HepG2 (cell line): ENCODE results near the gene RNFT2. TPM values are rescaled to one million over a fixed set of nuclear protein-coding genes. Genes with fewer than 3 reads are reported as not detected.

Experiments
- ATAC-seq: fragments of 200-7000 bp; cut with Tn5 transposase; 3 replicates; pipeline ENCODE4 v1.9.1; 2020; ENCODE audit warnings: mild to moderate bottlenecking, moderate library complexity
- BruUV-seq: library from RNA; stranded (reverse); fragments of 400-500 nt; replicated peaks from 2 replicates; lab custom pipeline; 2021; lab: Mats Ljungman, UMichigan
- CTCF ChIA-PET: fragments of 300-600 bp; formaldehyde crosslinking; extraction: SDS; loops from one replicate; lab custom pipeline; 2021; ENCODE audit warnings: low total read pairs, inconsistent platforms, low intra/inter-chr PET ratio; lab: Yijun Ruan, JAX
- POLR2A ChIA-PET: fragments of 350-600 bp; sonication (Branson Sonifier 250); formaldehyde crosslinking; loops from one replicate; lab custom pipeline; 2020; ENCODE audit warnings: antibody characterized with exemption, inconsistent platforms; lab: Yijun Ruan, JAX
- DNase-seq: peaks from one replicate; pipeline ENCODE4 v3.0.0-alpha.2; 2015; ENCODE audit warnings: low spot score
- FAIRE-seq: peaks from 3 replicates; lab custom pipeline; 2011; peaks lifted over from hg19 to GRCh38; lab: Jason Lieb, UNC
- H2AFZ ChIP-seq: one replicate; pipeline ENCODE4 v1.6.1; 2011; ENCODE audit warnings: low read length, inconsistent platforms
- H3K27ac ChIP-seq: fragments of 300-600 bp; 3 replicates; pipeline ENCODE4 v1.8.0; 2011; ENCODE audit warnings: mixed run types, mild to moderate bottlenecking, mixed read lengths, low read length, inconsistent platforms; ENCODE audit not compliant: insufficient read depth; ENCODE audit errors: extremely low read length
- H3K27me3 ChIP-seq, 2 experiments: fragments of 200-600 bp in 1 of 2; 2 replicates in 1 of 2; 3 replicates in 1 of 2; pipeline versions ENCODE4 v1.6.0 to v1.8.0; 2011; ENCODE audit warnings: low read length in 2 of 2, mild to moderate bottlenecking in 2 of 2, moderate library complexity in 2 of 2, inconsistent platforms in 1 of 2; ENCODE audit not compliant: insufficient read depth in 2 of 2, control insufficient read depth in 1 of 2
- H3K36me3 ChIP-seq, 2 experiments: fragments of 200-600 bp in 1 of 2; replicated peaks in 1 of 2; 2 replicates in 1 of 2; 3 replicates in 1 of 2; pipeline versions ENCODE4 v1.5.1 to v1.8.0; 2011; ENCODE audit warnings: low read length in 2 of 2, inconsistent platforms in 1 of 2; ENCODE audit not compliant: insufficient read depth in 2 of 2, control insufficient read depth in 1 of 2
- H3K4me1 ChIP-seq: 2 replicates; pipeline ENCODE4 v1.5.1; 2012; ENCODE audit warnings: low read length, inconsistent platforms; ENCODE audit not compliant: insufficient read depth
- H3K4me2 ChIP-seq: 2 replicates; pipeline ENCODE4 v1.6.0; 2011; ENCODE audit warnings: low read depth, low read length, inconsistent platforms
- H3K4me3 ChIP-seq, 3 experiments: fragments of 200-600 bp in 1 of 3; sonication (generic), shearing (Covaris generic) in 1 of 3; replicated peaks in 1 of 3; 2 replicates each; pipeline ENCODE4 v1.5.1; 2011 to 2016; ENCODE audit warnings: low read length in 3 of 3, inconsistent platforms in 2 of 3, low read depth in 2 of 3, mild to moderate bottlenecking in 2 of 3, control low read depth in 1 of 3, mixed read lengths in 1 of 3; ENCODE audit not compliant: insufficient read depth in 1 of 3
- H3K79me2 ChIP-seq: one replicate; pipeline ENCODE4 v1.6.1; 2011; ENCODE audit warnings: low read length, inconsistent platforms; ENCODE audit not compliant: insufficient read depth
- H3K9ac ChIP-seq: 2 replicates; pipeline ENCODE4 v1.6.0; 2011; ENCODE audit warnings: mild to moderate bottlenecking, low read depth, low read length, inconsistent platforms; ENCODE audit not compliant: insufficient read depth
- H3K9me3 ChIP-seq: 2 replicates; pipeline ENCODE4 v1.5.1; 2012; ENCODE audit warnings: mild to moderate bottlenecking, low read length
- H4K20me1 ChIP-seq: 2 replicates; pipeline ENCODE4 v1.6.0; 2011; ENCODE audit warnings: inconsistent platforms, mild to moderate bottlenecking, low read length, moderate library complexity; ENCODE audit not compliant: insufficient read depth
- ATF7 ChIP-seq, 2 experiments: fragments of 450-650 bp in 1 of 2; sonication (generic) in 1 of 2; formaldehyde crosslinking in 1 of 2; IDR thresholded peaks; 2 replicates each; pipeline versions ENCODE4 v1.4.0 to v1.6.1; 2016 to 2020; ENCODE audit warnings: antibody characterized with exemption in 1 of 2, mild to moderate bottlenecking in 1 of 2, missing genetic modification reagents in 1 of 2
- GZF1 ChIP-seq: sonication (generic); formaldehyde crosslinking; IDR thresholded peaks from 2 replicates; pipeline ENCODE4 v1.5.1; 2020; ENCODE audit warnings: mild to moderate bottlenecking, missing genetic modification reagents
- HDAC6 ChIP-seq: fragments of 200-600 bp; sonication (generic); IDR thresholded peaks from 2 replicates; pipeline ENCODE4 v1.7.0; 2017; ENCODE audit warnings: mild to moderate bottlenecking, antibody characterized with exemption, low read length, low read depth
- KDM3A ChIP-seq: IDR thresholded peaks from 2 replicates; pipeline ENCODE4 v1.6.1; 2018; ENCODE audit warnings: low read depth, missing compliant biosample characterization
- PHB2 ChIP-seq: fragments of 450-650 bp; IDR thresholded peaks from 2 replicates; pipeline ENCODE4 v1.6.1; 2018; ENCODE audit not compliant: partially characterized antibody
- POLR2AphosphoS2 ChIP-seq: IDR thresholded peaks from 2 replicates; pipeline ENCODE4 v1.6.1; 2011; ENCODE audit warnings: low read depth, low read length, improper control_type of control experiment
- POLR2G ChIP-seq: fragments of 200-400 bp; formaldehyde crosslinking; IDR thresholded peaks from 2 replicates; pipeline ENCODE4 v1.6.1; 2018; ENCODE audit warnings: mild to moderate bottlenecking, low read depth, low read length, moderate library complexity
- TP53 ChIP-seq: sonication (generic); formaldehyde crosslinking; conservative IDR thresholded peaks from 2 replicates; pipeline ENCODE4 v1.4.0; 2020; ENCODE audit warnings: missing genetic modification reagents
- ZEB1 ChIP-seq: IDR thresholded peaks from 2 replicates; pipeline ENCODE4 v1.6.1; 2012; ENCODE audit warnings: mild to moderate bottlenecking, low read depth, inconsistent platforms; ENCODE audit not compliant: insufficient replicate concordance
- ZNF282 ChIP-seq: fragments of 450-650 bp; IDR thresholded peaks from 2 replicates; pipeline ENCODE4 v1.6.1; 2018; ENCODE audit not compliant: partially characterized antibody
- ZNF350 ChIP-seq: sonication (generic); formaldehyde crosslinking; IDR thresholded peaks from 2 replicates; pipeline ENCODE4 v1.4.0; 2020; ENCODE audit warnings: mild to moderate bottlenecking, low read depth, missing genetic modification reagents, borderline replicate concordance
- ZNF407 ChIP-seq: sonication (generic); formaldehyde crosslinking; IDR thresholded peaks from one replicate; pipeline ENCODE4 v1.5.1; 2020; ENCODE audit warnings: mild to moderate bottlenecking, missing genetic modification reagents; ENCODE audit errors: not compliant biosample characterization
- ZNF430 ChIP-seq: sonication (generic); formaldehyde crosslinking; IDR thresholded peaks from 2 replicates; pipeline ENCODE4 v1.9.0; 2021; ENCODE audit warnings: mild to moderate bottlenecking, missing genetic modification reagents
- WGBS: methylation state at CpG from one replicate; pipeline ENCODE4 v1.1.6; 2017; ENCODE audit warnings: low lambda C conversion rate; 5-methylcytosine and 5-hydroxymethylcytosine counted together
- in situ Hi-C: cut with HindIII; loops from 2 replicates; pipeline ENCODE4 v1.10.0; 2017; ENCODE audit warnings: low pct_unique_long_range_greater_than_20kb; ENCODE audit not compliant: extremely low pct_ligation_motif_present
- intact Hi-C: fragments of 100-400 bp; cut with micrococcal nuclease; formaldehyde crosslinking; loops from one replicate; pipeline ENCODE4 v1.10.0; 2022; ENCODE audit not compliant: unreplicated experiment
- polyA plus RNA-seq, 8 experiments: library from polyadenylated mRNA; depleted of rRNA in 3 of 8; stranded (reverse) in 7 of 8; unstranded in 1 of 8; fragments of >200 nt; fragmentation: Illumina TruSeq in 4 of 8; extraction: Trizol in 4 of 8; gene quantifications; 2 replicates each; pipeline versions ENCODE4 v1.2.1 to v1.2.3, GENCODE V29; 2011 to 2016; ENCODE audit warnings: low read depth in 4 of 8, missing spikeins in 1 of 8, mixed read lengths in 1 of 8; ENCODE audit not compliant: insufficient read depth in 1 of 8
- total RNA-seq, 5 experiments: library from RNA; depleted of rRNA; stranded (reverse); fragments of >200 nt; fragmentation: Illumina TruSeq; extraction: Trizol; gene quantifications; 2 replicates each; pipeline ENCODE4 v1.2.3, GENCODE V29; 2016; ENCODE audit warnings: low read depth in 1 of 5
- TF ChIP-seq, protein P1 (sequence below): sonication (generic); formaldehyde crosslinking; IDR thresholded peaks from 2 replicates; pipeline ENCODE4 v1.4.0; 2020; ENCODE audit warnings: mild to moderate bottlenecking, missing genetic modification reagents, borderline replicate concordance
- TF ChIP-seq, protein P2 (sequence below): IDR thresholded peaks from 2 replicates; pipeline ENCODE4 v1.6.1; 2018; ENCODE audit warnings: missing genetic modification reagents, mild to moderate bottlenecking, missing compliant biosample characterization

The RNFT2 gene
- total and polyA plus RNA-seq, 2 of the 13 experiments (the other 11 are each of a cell fraction or from before 2014, with no cell fraction given), result 3.3 to 8.3 TPM

- H3K36me3 ChIP-seq, result no peaks in the 10 kb centered on the region
- BruUV-seq, result no TSS peak
- CTCF ChIA-PET, result no interaction called here
- H3K9ac ChIP-seq, result no peak overlapping the region
- H3K27me3 ChIP-seq, result no peaks in the 10 kb centered on the region
- no peaks in the 10 kb centered on the region for H3K9me3 ChIP-seq
- no peaks in the 10 kb centered on the region for H3K79me2 ChIP-seq
- no peak overlapping the region for H3K27ac ChIP-seq
- ATAC-seq, result no peak
- no peak overlapping the region for H3K4me3 ChIP-seq
- in situ Hi-C loops, result no loop called here
- no peaks in the 10 kb centered on the region for H4K20me1 ChIP-seq
- POLR2A ChIA-PET, result no interaction called here
- H2AFZ ChIP-seq, result no peak overlapping the region
- FAIRE-seq, result no peak
- DNase-seq, result no peak
- intact Hi-C loops, result no loop called here
- WGBS, result 90% methylated on average over 6 of the region's 6 CpGs
- H3K4me1 ChIP-seq, result no peaks in the 10 kb centered on the region
- no peak overlapping the region for H3K4me2 ChIP-seq
- no peak for TF ChIP-seq ATF7 (IDR thresholded peaks at IDR 0.05)
- TF ChIP-seq ATF7 (CRISPR knock-in tag; IDR thresholded peaks at IDR 0.05), result no peak
- TF ChIP-seq GZF1 (CRISPR knock-in tag), result no peak
- no peak for TF ChIP-seq PHB2
- no peak for TF ChIP-seq ZNF282
- TF ChIP-seq POLR2G, result no peak
- TF ChIP-seq, protein P1, sequence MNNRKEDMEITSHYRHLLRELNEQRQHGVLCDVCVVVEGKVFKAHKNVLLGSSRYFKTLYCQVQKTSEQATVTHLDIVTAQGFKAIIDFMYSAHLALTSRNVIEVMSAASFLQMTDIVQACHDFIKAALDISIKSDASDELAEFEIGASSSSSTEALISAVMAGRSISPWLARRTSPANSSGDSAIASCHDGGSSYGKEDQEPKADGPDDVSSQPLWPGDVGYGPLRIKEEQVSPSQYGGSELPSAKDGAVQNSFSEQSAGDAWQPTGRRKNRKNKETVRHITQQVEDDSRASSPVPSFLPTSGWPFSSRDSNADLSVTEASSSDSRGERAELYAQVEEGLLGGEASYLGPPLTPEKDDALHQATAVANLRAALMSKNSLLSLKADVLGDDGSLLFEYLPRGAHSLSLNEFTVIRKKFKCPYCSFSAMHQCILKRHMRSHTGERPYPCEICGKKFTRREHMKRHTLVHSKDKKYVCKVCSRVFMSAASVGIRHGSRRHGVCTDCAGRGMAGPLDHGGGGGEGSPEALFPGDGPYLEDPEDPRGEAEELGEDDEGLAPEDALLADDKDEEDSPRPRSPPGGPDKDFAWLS, result no peak
- TF ChIP-seq KDM3A (CRISPR knock-in tag), result no peak
- TF ChIP-seq ZNF350 (CRISPR knock-in tag), result no peak
- TF ChIP-seq POLR2AphosphoS2, result no peak
- TF ChIP-seq TP53 (CRISPR knock-in tag), result no peak
- no peak for TF ChIP-seq ZEB1
- TF ChIP-seq ZNF430, result no peak
- TF ChIP-seq, protein P2, sequence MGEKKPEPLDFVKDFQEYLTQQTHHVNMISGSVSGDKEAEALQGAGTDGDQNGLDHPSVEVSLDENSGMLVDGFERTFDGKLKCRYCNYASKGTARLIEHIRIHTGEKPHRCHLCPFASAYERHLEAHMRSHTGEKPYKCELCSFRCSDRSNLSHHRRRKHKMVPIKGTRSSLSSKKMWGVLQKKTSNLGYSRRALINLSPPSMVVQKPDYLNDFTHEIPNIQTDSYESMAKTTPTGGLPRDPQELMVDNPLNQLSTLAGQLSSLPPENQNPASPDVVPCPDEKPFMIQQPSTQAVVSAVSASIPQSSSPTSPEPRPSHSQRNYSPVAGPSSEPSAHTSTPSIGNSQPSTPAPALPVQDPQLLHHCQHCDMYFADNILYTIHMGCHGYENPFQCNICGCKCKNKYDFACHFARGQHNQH (CRISPR knock-in tag), result no peak
- no peak for TF ChIP-seq ZNF407 (CRISPR knock-in tag)
- TF ChIP-seq HDAC6, result no peak
Measured at GRCh38 chr12:116807546-116807945, 69.4 kb downstream of the RNFT2 start.
